Neuronal stem cell (in vitro differentiated cells): ENCODE results near the gene CFAP43.

Source experiments
- DNase-seq: peaks from one replicate; pipeline ENCODE4 v3.0.0-alpha.2; 2013; ENCODE audit warnings: low spot score
- H2AFZ ChIP-seq: one replicate; pipeline ENCODE4 v1.6.1; 2013; ENCODE audit warnings: mild to moderate bottlenecking, low read length, inconsistent platforms
- H2AK5ac ChIP-seq: 2 replicates; pipeline ENCODE4 v1.6.1; 2013; ENCODE audit warnings: low read depth, mild to moderate bottlenecking, inconsistent platforms, low read length, moderate library complexity, mixed read lengths
- H2BK120ac ChIP-seq: 2 replicates; pipeline ENCODE4 v1.6.1; 2013; ENCODE audit warnings: low read depth, mild to moderate bottlenecking, inconsistent platforms, low read length, moderate library complexity, mixed read lengths
- H2BK12ac ChIP-seq: one replicate; pipeline ENCODE4 v1.6.1; 2013; ENCODE audit warnings: low read length, inconsistent platforms
- H2BK15ac ChIP-seq: 2 replicates; pipeline ENCODE4 v1.6.1; 2013; ENCODE audit warnings: mild to moderate bottlenecking, low read length, inconsistent platforms, mixed read lengths
- H2BK5ac ChIP-seq: one replicate; pipeline ENCODE4 v1.6.1; 2013; ENCODE audit warnings: inconsistent platforms, mild to moderate bottlenecking, low read length, moderate library complexity
- H3K14ac ChIP-seq: one replicate; pipeline ENCODE4 v1.6.1; 2013; ENCODE audit warnings: low read length, inconsistent platforms
- H3K18ac ChIP-seq: 2 replicates; pipeline ENCODE4 v1.6.1; 2013; ENCODE audit warnings: low read length, inconsistent platforms
- H3K23ac ChIP-seq: 2 replicates; pipeline ENCODE4 v1.6.1; 2013; ENCODE audit warnings: low read depth, mild to moderate bottlenecking, mixed read lengths, low read length, inconsistent platforms; ENCODE audit not compliant: poor library complexity
- H3K27ac ChIP-seq: replicated peaks from 3 replicates; pipeline ENCODE4 v1.5.1; 2013; ENCODE audit warnings: low read length, inconsistent platforms
- H3K27me3 ChIP-seq, 3 experiments: 2 replicates each; pipeline ENCODE4 v1.6.1; 2013; ENCODE audit warnings: low read length in 3 of 3, mild to moderate bottlenecking in 2 of 3, inconsistent platforms in 1 of 3, low read depth in 1 of 3, mixed read lengths in 1 of 3, moderate library complexity in 1 of 3; ENCODE audit not compliant: control insufficient read depth in 3 of 3, insufficient read depth in 3 of 3
- H3K36me3 ChIP-seq, 2 donors: replicated peaks in 1 of 2; 2 replicates each; pipeline ENCODE4 v1.6.1; 2013; ENCODE audit warnings: low read length in 2 of 2; ENCODE audit not compliant: control insufficient read depth in 2 of 2, insufficient read depth in 2 of 2
- H3K4ac ChIP-seq: 2 replicates; pipeline ENCODE4 v1.6.1; 2013; ENCODE audit warnings: inconsistent platforms, mild to moderate bottlenecking, low read length, moderate library complexity
- H3K4me1 ChIP-seq, 2 donors: 1 replicate in 1 of 2; 2 replicates in 1 of 2; pipeline ENCODE4 v1.6.1; 2013; ENCODE audit warnings: low read length in 2 of 2, low read depth in 1 of 2; ENCODE audit not compliant: control insufficient read depth in 2 of 2, insufficient read depth in 1 of 2
- H3K4me2 ChIP-seq: one replicate; pipeline ENCODE4 v1.6.1; 2013; ENCODE audit warnings: mild to moderate bottlenecking, low read length, inconsistent platforms; ENCODE audit not compliant: insufficient read depth, poor library complexity, severe bottlenecking
- H3K4me3 ChIP-seq, 2 donors: 2 replicates each; pipeline ENCODE4 v1.5.1; 2013; ENCODE audit warnings: low read length in 2 of 2, mild to moderate bottlenecking in 2 of 2, inconsistent platforms in 1 of 2, moderate library complexity in 1 of 2
- H3K79me1 ChIP-seq: one replicate; pipeline ENCODE4 v1.6.1; 2013; ENCODE audit warnings: low read depth, mild to moderate bottlenecking, inconsistent platforms, low read length, moderate library complexity
- H3K9ac ChIP-seq: one replicate; pipeline ENCODE4 v1.6.1; 2013; ENCODE audit warnings: mild to moderate bottlenecking, low read depth, low read length, inconsistent platforms; ENCODE audit not compliant: poor library complexity
- H3K9me3 ChIP-seq, 2 donors: replicated peaks in 1 of 2; 2 replicates each; pipeline versions ENCODE3 to v1.6.1; 2013; ENCODE audit warnings: low read length in 2 of 2, mild to moderate bottlenecking in 2 of 2, inconsistent platforms in 1 of 2, low read depth in 1 of 2, mixed read lengths in 1 of 2, moderate library complexity in 1 of 2; ENCODE audit not compliant: control insufficient read depth in 2 of 2, insufficient read depth in 1 of 2
- H4K8ac ChIP-seq: one replicate; pipeline ENCODE4 v1.6.1; 2013; ENCODE audit warnings: low read depth, mild to moderate bottlenecking, inconsistent platforms, low read length, moderate library complexity
- H4K91ac ChIP-seq: one replicate; pipeline ENCODE4 v1.6.1; 2013; ENCODE audit warnings: low read length, low read depth, mild to moderate bottlenecking, inconsistent platforms; ENCODE audit not compliant: poor library complexity
- WGBS, 2 donors: extraction: QIAGEN DNeasy Blood & Tissue Kit; methylation state at CpG; one replicate each; pipeline ENCODE4 v1.1.7; 2013; ENCODE audit warnings: missing lambda C conversion rate in 2 of 2, mixed read lengths in 1 of 2; ENCODE audit not compliant: insufficient read length in 2 of 2, insufficient replicate concordance in 1 of 2; ENCODE audit errors: extremely low coverage in 2 of 2; 5-methylcytosine and 5-hydroxymethylcytosine counted together

Gene CFAP43

GRCh38 chr10:104122225-104123107 lies 109.7 kb downstream of the CFAP43 start:
- no peak overlapping the region for H2BK12ac ChIP-seq
- H4K91ac ChIP-seq: no peak overlapping the region
- H3K4me3 ChIP-seq: peak overlapping the region; percentile 73 to 83
- H3K14ac ChIP-seq: no peak overlapping the region
- no peak overlapping the region for H4K8ac ChIP-seq
- H3K4me1 ChIP-seq: peaks cover 8 to 14% of the 10 kb centered on the region in 2 donors
- H2BK120ac ChIP-seq: no peak overlapping the region
- no peak overlapping the region for H2BK15ac ChIP-seq
- peak overlapping the region; percentile 68 for H3K4me2 ChIP-seq
- no peaks in the 10 kb centered on the region for H3K79me1 ChIP-seq
- H3K23ac ChIP-seq: no peak overlapping the region
- H3K9me3 ChIP-seq: no peaks in the 10 kb centered on the region
- H3K36me3 ChIP-seq: peaks cover 0 to 25% of the 10 kb centered on the region in 2 donors
- peak overlapping the region; percentile 89 for H2AFZ ChIP-seq
- H3K27me3 ChIP-seq: no peaks in the 10 kb centered on the region
- no peak overlapping the region for H2BK5ac ChIP-seq
- no CpG with 5 or more reads among the region's 23 CpGs for WGBS, 2 donors
- peak overlapping the region; percentile 84 for H3K27ac ChIP-seq
- H3K18ac ChIP-seq: peak overlapping the region; percentile 49
- no peak overlapping the region for H2AK5ac ChIP-seq
- DNase-seq: no peak
- no peak overlapping the region for H3K9ac ChIP-seq
- H3K4ac ChIP-seq: no peak overlapping the region

- no CpG with 5 or more reads among the region's 67 CpGs for WGBS, 2 donors
- H3K27ac ChIP-seq: peak within 1 kb of the TSS; percentile 99
These were observed 110.5 kb downstream of the CFAP43 start, which contains the start of gene SFR1 for GRCh38 chr10:104121485-104122224. Gene SFR1, plus strand, starts transcription at chr10:104122171. Its CDS starts 13 bp downstream, at chr10:104122184.

GRCh38 chr10:104120903-104121484 lies 111.2 kb downstream of the CFAP43 start:
- Histone ChIP-seq H3K36me3 (peaks cover 0 to 20% of the 10 kb centered on the region in 2 donors), H3K4me3 (peak overlapping the region; percentile 79), H2BK12ac (no peak overlapping the region), H2AK5ac (no peak overlapping the region), H3K18ac (peak overlapping the region; percentile 98), H3K79me1 (no peaks in the 10 kb centered on the region), H4K91ac (no peak overlapping the region), H3K27me3 (no peaks in the 10 kb centered on the region), H2AFZ (peak overlapping the region; percentile 94), H2BK15ac (no peak overlapping the region), H3K27ac (peak overlapping the region; percentile 99), H4K8ac (no peak overlapping the region), H3K4ac (no peak overlapping the region), H3K4me2 (peak overlapping the region; percentile 90), H3K14ac (no peak overlapping the region), H3K9ac (peak overlapping the region; percentile 92), H2BK5ac (peak overlapping the region; percentile 76), H3K23ac (no peak overlapping the region), H3K4me1 (peaks cover 3 to 14% of the 10 kb centered on the region in 2 donors), H3K9me3 (no peaks in the 10 kb centered on the region), H2BK120ac (no peak overlapping the region)
- peak; percentile 70 for DNase-seq
- no CpG with 5 or more reads among the region's 28 CpGs for WGBS, 2 donors

More at GRCh38 chr10:104121485-104122224, 110.5 kb downstream of the CFAP43 start, which contains the start of gene SFR1:
- Histone ChIP-seq H3K18ac (peak within 1 kb of the TSS; percentile 98), H3K4me1 (peaks cover 3 to 14% of the 10 kb centered on the region in 2 donors), H2BK120ac (no peak within 1 kb of the TSS), H2AFZ (peak within 1 kb of the TSS; percentile 94), H3K9ac (peak within 1 kb of the TSS; percentile 92), H2BK12ac (no peak within 1 kb of the TSS), H3K36me3 (peaks cover 0 to 22% of the 10 kb centered on the region in 2 donors), H4K91ac (no peak within 1 kb of the TSS), H3K14ac (no peak within 1 kb of the TSS), H3K4me3 (peak within 1 kb of the TSS; percentile 79 to 83), H3K79me1 (no peaks in the 10 kb centered on the region), H3K9me3 (no peaks in the 10 kb centered on the region), H3K4me2 (peak within 1 kb of the TSS; percentile 90), H2AK5ac (no peak within 1 kb of the TSS), H3K27me3 (no peaks in the 10 kb centered on the region), H2BK15ac (no peak within 1 kb of the TSS), H2BK5ac (peak within 1 kb of the TSS; percentile 76), H3K23ac (no peak within 1 kb of the TSS), H3K4ac (no peak within 1 kb of the TSS), H4K8ac (no peak within 1 kb of the TSS)
- peak; percentile 99 for DNase-seq
